Measurements from ENCODE around the gene ENGASE. TPM values are rescaled to one million over a fixed set of nuclear protein-coding genes. Genes with fewer than 3 reads are reported as not detected.

Gene ENGASE
- total RNA-seq, 4 donors from 2014 or later, result 16.6 to 54.5 (median 26.3) TPM

DNA sequence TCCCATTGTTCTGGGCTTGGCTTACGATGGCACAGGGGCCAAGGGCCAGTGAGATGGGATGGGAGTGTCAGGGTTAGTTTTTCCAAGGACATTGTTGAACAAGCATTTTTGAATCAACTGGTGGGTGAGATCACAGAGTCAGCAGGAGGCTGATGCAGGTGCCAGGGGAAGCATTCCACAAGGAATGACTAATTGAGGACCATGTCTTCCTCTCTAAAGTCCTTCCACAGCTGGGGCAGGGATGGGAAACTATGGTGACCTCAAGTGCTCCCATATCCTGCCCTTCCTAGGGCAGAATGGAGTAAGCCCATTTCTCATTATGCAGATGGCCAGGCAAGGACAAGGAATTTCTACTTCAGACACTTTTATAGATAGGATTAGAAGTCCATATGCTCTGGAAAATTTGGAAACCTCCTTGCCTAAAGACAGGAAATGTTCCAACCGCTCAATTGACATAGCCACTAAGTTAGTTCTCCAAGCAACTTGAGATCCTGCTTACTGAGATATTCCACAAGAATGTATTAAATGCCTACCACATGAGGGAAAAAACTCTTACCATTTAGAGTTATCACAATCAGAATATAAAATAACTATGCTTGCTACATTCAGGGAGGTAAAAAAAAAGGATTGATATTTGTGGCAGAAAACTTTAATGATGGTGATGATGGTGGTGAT, 21.2 kb upstream of the ENGASE start:
- TF ChIP-seq, protein P1, sequence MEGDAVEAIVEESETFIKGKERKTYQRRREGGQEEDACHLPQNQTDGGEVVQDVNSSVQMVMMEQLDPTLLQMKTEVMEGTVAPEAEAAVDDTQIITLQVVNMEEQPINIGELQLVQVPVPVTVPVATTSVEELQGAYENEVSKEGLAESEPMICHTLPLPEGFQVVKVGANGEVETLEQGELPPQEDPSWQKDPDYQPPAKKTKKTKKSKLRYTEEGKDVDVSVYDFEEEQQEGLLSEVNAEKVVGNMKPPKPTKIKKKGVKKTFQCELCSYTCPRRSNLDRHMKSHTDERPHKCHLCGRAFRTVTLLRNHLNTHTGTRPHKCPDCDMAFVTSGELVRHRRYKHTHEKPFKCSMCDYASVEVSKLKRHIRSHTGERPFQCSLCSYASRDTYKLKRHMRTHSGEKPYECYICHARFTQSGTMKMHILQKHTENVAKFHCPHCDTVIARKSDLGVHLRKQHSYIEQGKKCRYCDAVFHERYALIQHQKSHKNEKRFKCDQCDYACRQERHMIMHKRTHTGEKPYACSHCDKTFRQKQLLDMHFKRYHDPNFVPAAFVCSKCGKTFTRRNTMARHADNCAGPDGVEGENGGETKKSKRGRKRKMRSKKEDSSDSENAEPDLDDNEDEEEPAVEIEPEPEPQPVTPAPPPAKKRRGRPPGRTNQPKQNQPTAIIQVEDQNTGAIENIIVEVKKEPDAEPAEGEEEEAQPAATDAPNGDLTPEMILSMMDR (IDR thresholded peaks at IDR 0.05), result no peak
- no peak for TF ChIP-seq POLR2A (IDR thresholded peaks at IDR 0.05)
- no peak overlapping the region for H3K4me3 ChIP-seq (ENCODE audit: low read depth, poor library complexity, severe bottlenecking)
- DNase-seq (ENCODE audit: low spot score in 2 of 2), result no peak
- intact Hi-C loops (cut with DNase I; ENCODE audit: low total_unique reads), result no loop called here
- 68% methylated on average over 2 of the region's 2 CpGs for WGBS, 2 donors

DNA sequence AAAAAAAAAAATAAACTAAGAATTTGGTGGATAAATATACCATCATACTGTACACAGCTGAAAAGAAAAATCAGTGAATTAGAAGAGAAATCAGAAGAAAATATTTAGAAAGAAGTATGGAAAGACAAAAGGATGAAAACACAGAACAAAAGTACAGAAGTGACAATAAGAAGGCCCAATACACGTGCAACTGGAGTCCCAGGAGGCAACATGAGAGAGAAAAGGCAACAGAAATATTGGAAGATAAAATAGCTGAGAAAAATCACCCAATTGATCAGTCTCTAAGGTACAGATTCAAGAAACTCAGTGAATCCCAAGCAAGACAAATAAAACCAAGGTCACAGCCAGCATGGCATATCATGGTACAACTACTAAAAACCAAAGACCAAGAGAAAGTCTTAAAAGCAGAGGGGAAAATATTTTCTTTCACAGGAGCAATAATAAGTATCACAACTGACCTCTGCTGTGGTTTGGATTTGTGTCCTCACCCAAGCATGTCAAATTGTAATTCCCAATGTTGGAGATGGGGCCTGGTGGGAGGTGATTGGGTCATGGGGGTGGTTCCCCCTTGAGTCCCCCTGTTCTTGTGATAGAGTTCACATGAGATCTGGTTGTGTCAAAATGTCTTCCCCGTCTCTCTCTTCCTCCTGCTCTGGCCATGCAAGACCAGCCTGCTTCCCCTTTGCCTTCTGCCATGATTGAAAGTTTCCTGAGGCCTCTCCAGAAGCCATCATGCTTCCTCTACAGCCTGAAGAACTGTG, 20.2 kb upstream of the ENGASE start:
- DNase-seq (ENCODE audit: low spot score in 2 of 2), result no peak
- TF ChIP-seq, protein P1 (IDR thresholded peaks at IDR 0.05), result no peak
- TF ChIP-seq POLR2A (IDR thresholded peaks at IDR 0.05), result no peak
- H3K4me3 ChIP-seq (ENCODE audit: low read depth, poor library complexity, severe bottlenecking), result no peak overlapping the region
- WGBS, 2 donors, result 81 to 84% methylated on average over 2 of the region's 2 CpGs
- intact Hi-C loops (cut with DNase I; ENCODE audit: low total_unique reads), result no loop called here

DNA sequence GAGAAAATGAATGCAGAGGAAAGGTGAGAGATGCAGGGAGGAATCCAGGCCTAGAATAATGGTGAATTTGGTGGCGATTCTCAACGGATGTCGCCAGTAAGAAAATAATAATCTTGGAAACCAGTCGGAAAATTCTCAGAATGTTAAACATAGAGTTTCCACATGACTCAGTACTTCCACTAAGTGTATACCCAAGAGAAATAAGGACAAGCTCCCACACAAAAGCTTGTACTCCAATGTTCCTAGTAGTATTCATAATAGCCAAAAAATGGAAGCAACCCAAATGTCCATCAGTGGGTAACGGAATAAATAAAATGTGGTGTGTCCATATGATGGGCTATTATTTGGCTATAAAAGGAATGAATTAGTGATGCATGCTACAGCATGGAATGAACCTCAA, 19.4 kb upstream of the ENGASE start:
- intact Hi-C loops (cut with DNase I; ENCODE audit: low total_unique reads), result no loop called here
- H3K4me3 ChIP-seq (ENCODE audit: low read depth, poor library complexity, severe bottlenecking), result no peak overlapping the region
- TF ChIP-seq, protein P1 (IDR thresholded peaks at IDR 0.05), result no peak
- no peak for TF ChIP-seq POLR2A (IDR thresholded peaks at IDR 0.05)
- no peak for DNase-seq (ENCODE audit: low spot score in 2 of 2)
- 83 to 89% methylated on average over 5 of the region's 5 CpGs for WGBS, 2 donors

DNA sequence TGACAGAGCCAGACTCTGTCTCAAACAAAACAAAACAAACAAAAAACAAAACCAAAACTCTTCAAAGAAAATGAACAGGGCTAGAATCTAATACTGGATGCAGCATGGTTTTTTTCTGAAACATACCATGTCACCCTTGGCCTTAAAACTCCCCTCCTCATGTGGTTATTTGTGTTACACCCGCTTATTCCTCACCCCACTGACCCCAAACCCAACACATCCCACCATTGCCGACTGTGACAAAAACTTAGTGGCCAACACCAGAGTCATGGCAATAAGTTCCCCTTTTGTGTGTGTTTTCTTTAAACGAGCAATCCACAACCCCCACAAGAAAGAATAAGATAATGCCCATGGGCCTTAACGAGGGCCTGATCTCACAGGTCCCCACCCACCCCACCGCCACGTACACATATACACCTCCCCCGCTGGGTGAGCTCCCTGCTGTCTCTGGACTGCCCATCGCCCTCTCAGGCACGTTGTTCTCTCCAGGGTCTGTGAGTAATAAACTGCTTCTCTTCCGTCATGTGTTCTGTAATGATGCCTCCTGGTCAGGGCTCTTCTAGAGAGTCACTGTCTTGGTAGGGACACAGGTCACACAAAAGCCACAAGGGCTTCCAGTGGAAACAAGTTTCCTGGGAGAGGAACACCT, 16.8 kb upstream of the ENGASE start:
- H3K4me3 ChIP-seq (ENCODE audit: low read depth, poor library complexity, severe bottlenecking), result no peak overlapping the region
- intact Hi-C loops (cut with DNase I; ENCODE audit: low total_unique reads), result no loop called here
- TF ChIP-seq, protein P1 (IDR thresholded peaks at IDR 0.05), result no peak
- TF ChIP-seq POLR2A (IDR thresholded peaks at IDR 0.05), result no peak
- no peak for DNase-seq (ENCODE audit: low spot score in 2 of 2)
- 82 to 88% methylated on average over 10 of the region's 10 CpGs for WGBS, 2 donors

DNA sequence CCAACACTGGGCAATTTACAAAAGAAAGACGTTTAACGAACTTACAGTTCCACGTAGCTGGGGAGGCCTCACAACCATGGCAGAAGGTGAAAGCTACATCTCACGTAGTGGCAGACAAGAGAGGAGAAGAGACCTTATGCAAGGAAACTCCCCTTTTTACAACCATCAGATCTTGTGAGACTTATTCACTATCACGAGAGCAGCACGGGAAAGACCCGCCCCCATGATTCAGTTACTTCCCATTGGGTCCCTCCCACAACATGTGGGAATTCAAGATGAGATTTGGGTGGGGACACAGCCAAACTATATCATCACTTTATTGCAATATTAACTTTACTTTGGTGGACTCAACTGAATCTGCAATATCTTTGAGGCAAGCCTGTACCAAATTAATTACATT, 11.9 kb upstream of the ENGASE start:
- intact Hi-C loops (cut with DNase I; ENCODE audit: low total_unique reads), result no loop called here
- no peak overlapping the region for H3K4me3 ChIP-seq (ENCODE audit: low read depth, poor library complexity, severe bottlenecking)
- WGBS, 2 donors, result 82 to 86% methylated on average over 7 of the region's 7 CpGs
- no peak for DNase-seq (ENCODE audit: low spot score in 2 of 2)
- TF ChIP-seq, protein P1 (IDR thresholded peaks at IDR 0.05), result no peak
- no peak for TF ChIP-seq POLR2A (IDR thresholded peaks at IDR 0.05)

Data from lower leg skin (tissue), 4 donors.